Esophagus squamous epithelium (tissue), 4 donors: ENCODE data around the gene LRRC73. TPM values are rescaled to one million over a fixed set of nuclear protein-coding genes. Genes with fewer than 3 reads are reported as not detected.

Experiments
- small RNA-seq, 4 donors: library from RNA; depleted of rRNA; stranded (forward); fragments of <200 nt; gene quantifications; one replicate each; pipeline ENCODE3, GENCODE V24; 2016
- total RNA-seq, 4 donors: library from RNA; depleted of rRNA; stranded (reverse); fragments of >200 nt; gene quantifications; one replicate each; pipeline ENCODE4 v1.1.0, GENCODE V29; 2016

The LRRC73 gene
- total RNA-seq, 4 donors from 2014 or later, result 0.38 to 0.83 (median 0.64) TPM; not detected in 1

Small RNA genes within 50 kb of the gene (small RNA-seq; reads per million reads assigned to genes)
- gene RF00426 (0 reads per million in 4 donors), gene RNU6-1113P (0 reads per million in 4 donors)

Other genes starting within 250 kb of the LRRC73 start
- not detected for gene SLC22A7, start 212.1 kb downstream of the LRRC73 start, total RNA-seq
- gene CRIP3, start 201.5 kb downstream of the LRRC73 start, total RNA-seq, result under 1 TPM in 3 of 4 donors, not detected in 1; 0.38 to 0.72 (median 0.41) TPM
- 10 to 100 TPM in 1 of 4 donors, 1 to 10 TPM in 3; 5.6 to 13.5 (median 8.1) TPM for gene ZNF318, start 140.7 kb downstream of the LRRC73 start, total RNA-seq
- gene ABCC10, start 82.8 kb downstream of the LRRC73 start, total RNA-seq, result 10 to 100 TPM; 10.8 to 23.9 (median 19.3) TPM
- gene DLK2, start 54.8 kb downstream of the LRRC73 start, total RNA-seq, result 10 to 100 TPM in 2 of 4 donors, 1 to 10 TPM in 2; 8.3 to 24.8 (median 12.6) TPM
- gene TJAP1, start 32.8 kb downstream of the LRRC73 start, total RNA-seq, result 10 to 100 TPM in 3 of 4 donors, 1 to 10 TPM in 1; 9.5 to 20.2 (median 10.9) TPM
- gene YIPF3, start 6.6 kb upstream of the LRRC73 start, total RNA-seq, result 10 to 100 TPM; 50.5 to 73.5 (median 71.8) TPM
- 10 to 100 TPM; 14.7 to 34.3 (median 25.9) TPM for gene POLR1C, start 6.7 kb upstream of the LRRC73 start, total RNA-seq
- gene XPO5, start 65.7 kb upstream of the LRRC73 start, total RNA-seq, result 10 to 100 TPM; 17.6 to 34.9 (median 26.5) TPM
- gene POLH, start 65.8 kb upstream of the LRRC73 start, total RNA-seq, result 10 to 100 TPM in 3 of 4 donors, 1 to 10 TPM in 1; 5.3 to 14.8 (median 12.4) TPM
- 10 to 100 TPM; 24.3 to 52.4 (median 48.6) TPM for gene GTPBP2, start 118.9 kb upstream of the LRRC73 start, total RNA-seq
- 10 to 100 TPM; 14.4 to 31.9 (median 22.7) TPM for gene MAD2L1BP, start 125.5 kb upstream of the LRRC73 start, total RNA-seq
- gene RSPH9, start 134.7 kb upstream of the LRRC73 start, total RNA-seq, result under 1 TPM in 2 of 4 donors, not detected in 2; 0.15 to 0.38 TPM
- gene MRPS18A, start 177.4 kb upstream of the LRRC73 start, total RNA-seq, result 10 to 100 TPM; 43.7 to 57.4 (median 51.4) TPM